HUES64 (cell line): ENCODE data around the gene S100A10.

ENCODE experiments used
- H3K27ac ChIP-seq: 2 replicates; pipeline ENCODE4 v1.7.0; 2013; ENCODE audit warnings: low read depth, low read length, inconsistent platforms
- H3K27me3 ChIP-seq: 2 replicates; pipeline ENCODE4 v1.6.1; 2013; ENCODE audit warnings: mild to moderate bottlenecking, low read length; ENCODE audit not compliant: insufficient read depth
- H3K36me3 ChIP-seq: 2 replicates; pipeline ENCODE4 v1.6.1; 2013; ENCODE audit warnings: mild to moderate bottlenecking, low read length; ENCODE audit not compliant: insufficient read depth
- H3K4me1 ChIP-seq: 2 replicates; pipeline ENCODE4 v1.6.1; 2013; ENCODE audit warnings: mild to moderate bottlenecking, low read length, moderate library complexity; ENCODE audit not compliant: insufficient read depth
- H3K4me3 ChIP-seq: 2 replicates; pipeline ENCODE4 v1.5.1; 2013; ENCODE audit warnings: mild to moderate bottlenecking, low read length, moderate library complexity
- H3K9ac ChIP-seq: 2 replicates; pipeline ENCODE4 v1.6.1; 2013; ENCODE audit warnings: mild to moderate bottlenecking, low read depth, low read length
- H3K9me3 ChIP-seq: 2 replicates; pipeline ENCODE4 v1.6.1; 2013; ENCODE audit warnings: low read depth, low read length; ENCODE audit not compliant: insufficient read depth
- WGBS: fragments of 150-250, 120-280 bp; methylation state at CpG from one replicate; pipeline ENCODE4 v1.1.7; 2013; ENCODE audit warnings: missing lambda C conversion rate; 5-methylcytosine and 5-hydroxymethylcytosine counted together

The S100A10 gene

DNA sequence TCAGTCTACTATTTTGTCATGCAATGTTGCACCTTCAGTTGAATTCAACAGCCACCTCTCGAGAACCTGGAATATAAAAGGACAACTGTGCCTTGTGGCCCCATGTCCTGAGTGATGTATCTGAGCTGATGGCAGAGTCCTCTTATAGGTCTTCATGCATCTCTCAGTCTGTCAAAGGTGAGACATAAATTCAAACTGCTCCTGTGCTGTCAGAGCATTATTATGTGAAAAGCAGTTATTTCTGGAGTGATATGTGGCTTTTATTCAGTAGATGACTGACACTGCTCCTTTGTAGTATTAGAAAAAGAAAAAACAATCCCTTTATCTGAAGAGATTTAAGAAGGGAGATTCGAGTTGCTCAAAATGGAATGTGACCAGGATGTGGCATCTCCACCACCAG lies 8.4 kb downstream of the S100A10 start:
- Histone ChIP-seq H3K9me3 (no peaks in the 10 kb centered on the region), H3K4me1 (peaks cover 41% of the 10 kb centered on the region), H3K9ac (no peak overlapping the region), H3K27me3 (no peaks in the 10 kb centered on the region), H3K4me3 (no peak overlapping the region), H3K27ac (no peak overlapping the region), H3K36me3 (peaks cover 54% of the 10 kb centered on the region)
- 93% methylated on average over 2 of the region's 2 CpGs for WGBS

- no peak overlapping the region for H3K4me3 ChIP-seq
- H3K4me1 ChIP-seq: peaks cover 34% of the 10 kb centered on the region
- no peaks in the 10 kb centered on the region for H3K27me3 ChIP-seq
- 88% methylated on average over 1 of the region's 1 CpG for WGBS
- peaks cover 54% of the 10 kb centered on the region for H3K36me3 ChIP-seq
- H3K9me3 ChIP-seq: no peaks in the 10 kb centered on the region
- no peak overlapping the region for H3K27ac ChIP-seq
- no peak overlapping the region for H3K9ac ChIP-seq
Measured at GRCh38 chr1:151984313-151984956, 9.2 kb downstream of the S100A10 start.

DNA sequence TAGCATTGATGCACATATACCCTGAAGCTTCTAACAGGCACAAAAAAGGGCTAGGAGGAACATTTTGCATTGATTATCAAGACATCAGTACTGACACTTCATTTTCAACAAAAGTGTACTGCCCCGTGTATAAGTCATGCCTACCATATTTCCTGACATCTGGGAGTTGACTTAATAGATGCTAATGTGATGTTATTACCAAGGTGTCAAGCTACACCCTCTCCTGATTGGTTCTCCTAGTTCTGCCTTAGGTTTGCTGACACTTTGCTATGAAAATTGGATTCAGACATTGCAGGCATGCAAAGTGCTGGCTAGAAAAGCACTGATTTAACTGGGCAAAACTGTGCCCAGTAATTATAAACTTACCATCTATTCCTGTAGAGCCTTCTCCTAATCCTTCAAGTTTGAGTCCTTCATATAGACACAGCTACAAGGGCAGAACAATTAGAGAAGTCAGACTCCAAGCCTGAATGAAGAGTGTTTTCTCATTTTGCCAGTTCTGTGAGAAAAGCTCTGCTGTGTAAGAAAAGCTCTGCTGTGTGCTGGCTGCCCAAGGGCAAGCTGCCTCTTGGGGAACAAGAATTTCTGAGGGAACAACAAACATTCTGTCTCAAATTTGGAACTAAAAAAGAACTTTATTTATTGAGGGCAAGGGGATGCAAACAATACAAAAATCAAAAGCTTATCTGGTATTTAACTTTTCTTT lies 11.2 kb downstream of the S100A10 start:
- peaks cover 17% of the 10 kb centered on the region for H3K4me1 ChIP-seq
- H3K9ac ChIP-seq: no peak overlapping the region
- H3K36me3 ChIP-seq: peaks cover 54% of the 10 kb centered on the region
- H3K27ac ChIP-seq: no peak overlapping the region
- H3K4me3 ChIP-seq: no peak overlapping the region
- no peaks in the 10 kb centered on the region for H3K9me3 ChIP-seq
- no peaks in the 10 kb centered on the region for H3K27me3 ChIP-seq
- WGBS: 100% methylated on average over 1 of the region's 1 CpG

- Histone ChIP-seq H3K9me3 (no peaks in the 10 kb centered on the region), H3K4me1 (peaks cover 11% of the 10 kb centered on the region; the same call in 1 of the 2 replicates), H3K27me3 (no peaks in the 10 kb centered on the region), H3K36me3 (peaks cover 53% of the 10 kb centered on the region), H3K27ac (no peak overlapping the region), H3K9ac (no peak overlapping the region), H3K4me3 (no peak overlapping the region)
- 92% methylated on average over 5 of the region's 5 CpGs for WGBS
Measured at GRCh38 chr1:151981178-151981525, 12.5 kb downstream of the S100A10 start.

DNA sequence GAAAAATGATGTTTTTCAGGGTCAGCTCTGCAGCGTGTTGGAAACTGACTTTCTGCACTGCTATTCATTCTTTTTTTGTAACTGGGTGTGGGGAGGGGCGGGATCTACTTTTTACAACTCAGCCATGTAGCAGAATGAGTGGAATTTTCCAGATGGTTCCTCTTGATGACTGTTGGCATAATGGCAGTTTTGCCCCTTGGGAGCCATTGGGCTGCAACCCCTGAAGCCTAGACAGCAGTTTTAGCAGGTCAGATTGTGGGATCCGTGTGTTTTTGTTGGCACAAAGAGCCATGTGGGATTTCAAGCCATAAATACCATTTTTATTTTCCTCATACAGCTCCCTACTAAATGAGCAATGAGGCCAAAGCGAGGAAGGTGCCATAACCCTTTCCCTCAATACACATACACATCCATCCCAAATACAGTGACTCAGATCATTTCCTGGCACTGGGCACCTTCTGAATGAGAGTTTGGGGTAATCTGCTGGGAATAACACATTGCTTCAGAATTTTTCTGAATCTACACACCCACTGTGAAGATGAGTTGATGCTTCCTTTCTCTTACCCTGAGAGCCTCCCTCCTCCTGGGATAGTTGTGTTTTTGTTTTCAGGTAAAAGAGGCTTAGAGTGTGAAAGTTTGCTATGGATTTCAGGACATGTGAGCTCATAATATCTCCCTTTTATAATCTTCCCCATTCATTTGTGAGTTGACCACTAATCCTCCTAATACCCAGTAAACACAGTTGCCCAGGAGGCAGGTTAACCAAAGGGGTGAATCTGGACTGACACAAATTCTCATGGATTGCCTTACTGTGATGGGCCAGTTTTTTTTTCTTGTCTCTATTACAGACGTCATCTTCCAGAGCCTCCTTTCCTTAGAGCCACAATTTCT lies 13.1 kb downstream of the S100A10 start:
- 87% methylated on average over 5 of the region's 5 CpGs for WGBS
- Histone ChIP-seq H3K27ac (no peak overlapping the region), H3K27me3 (no peaks in the 10 kb centered on the region), H3K9ac (no peak overlapping the region), H3K4me3 (no peak overlapping the region), H3K4me1 (peaks cover 9% of the 10 kb centered on the region; the same call in 1 of the 2 replicates), H3K36me3 (peaks cover 46% of the 10 kb centered on the region), H3K9me3 (no peaks in the 10 kb centered on the region)

- WGBS: 67% methylated on average over 1 of the region's 5 CpGs
- Histone ChIP-seq H3K36me3 (peaks cover 30% of the 10 kb centered on the region), H3K4me1 (peaks cover 9% of the 10 kb centered on the region; the same call in 1 of the 2 replicates), H3K9ac (no peak overlapping the region), H3K9me3 (no peaks in the 10 kb centered on the region), H3K27me3 (no peaks in the 10 kb centered on the region), H3K27ac (no peak overlapping the region), H3K4me3 (no peak overlapping the region)
Measured at GRCh38 chr1:151978922-151979321, 14.7 kb downstream of the S100A10 start.

DNA sequence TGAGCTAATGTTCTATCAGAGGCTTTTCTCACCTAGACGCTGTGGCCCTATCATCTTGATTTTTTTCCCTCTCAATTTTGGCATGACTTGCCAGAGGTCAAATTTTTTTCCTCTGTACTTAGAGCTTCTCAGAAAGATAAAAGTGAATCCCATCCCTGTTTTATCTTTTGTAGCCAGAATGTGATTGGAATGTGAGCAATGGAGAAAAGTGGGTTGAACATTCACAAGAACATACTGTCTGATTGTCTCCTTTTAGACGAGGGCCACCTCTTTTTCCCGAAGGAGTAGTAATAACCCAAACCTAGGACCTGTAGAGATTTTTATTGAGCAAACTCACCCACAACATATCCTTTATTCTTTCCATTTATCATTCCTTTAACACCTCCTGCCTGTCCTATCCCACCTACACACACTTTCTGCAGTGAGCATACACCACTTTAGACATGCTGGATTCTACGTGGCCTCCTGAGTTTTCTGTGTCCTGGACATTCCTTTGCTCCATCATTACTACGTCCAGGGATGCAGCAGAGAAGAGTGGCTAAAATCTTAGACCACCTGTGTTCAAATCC lies 15.9 kb downstream of the S100A10 start:
- Histone ChIP-seq H3K27ac (no peak overlapping the region), H3K4me1 (peaks cover 15% of the 10 kb centered on the region), H3K9me3 (no peaks in the 10 kb centered on the region)

GRCh38 chr1:151976858-151977257 lies 16.8 kb downstream of the S100A10 start:
- Histone ChIP-seq H3K27me3 (no peaks in the 10 kb centered on the region), H3K4me1 (peaks cover 22% of the 10 kb centered on the region), H3K27ac (no peak overlapping the region), H3K36me3 (peaks cover 11% of the 10 kb centered on the region), H3K9ac (no peak overlapping the region), H3K9me3 (no peaks in the 10 kb centered on the region), H3K4me3 (no peak overlapping the region)
- 73% methylated on average over 3 of the region's 3 CpGs for WGBS

More for the DNA sequence above, 15.9 kb downstream of the S100A10 start:
- H3K27me3 ChIP-seq: no peaks in the 10 kb centered on the region
- peaks cover 19% of the 10 kb centered on the region for H3K36me3 ChIP-seq
- H3K9ac ChIP-seq: no peak overlapping the region
- 87% methylated on average over 5 of the region's 5 CpGs for WGBS
- no peak overlapping the region for H3K4me3 ChIP-seq

- Histone ChIP-seq H3K4me1 (peaks cover 21% of the 10 kb centered on the region), H3K4me3 (no peak overlapping the region), H3K27me3 (no peaks in the 10 kb centered on the region), H3K9me3 (no peaks in the 10 kb centered on the region), H3K36me3 (peaks cover 5% of the 10 kb centered on the region), H3K9ac (no peak overlapping the region), H3K27ac (no peak overlapping the region)
Measured at GRCh38 chr1:151976015-151976343, 17.7 kb downstream of the S100A10 start.

DNA sequence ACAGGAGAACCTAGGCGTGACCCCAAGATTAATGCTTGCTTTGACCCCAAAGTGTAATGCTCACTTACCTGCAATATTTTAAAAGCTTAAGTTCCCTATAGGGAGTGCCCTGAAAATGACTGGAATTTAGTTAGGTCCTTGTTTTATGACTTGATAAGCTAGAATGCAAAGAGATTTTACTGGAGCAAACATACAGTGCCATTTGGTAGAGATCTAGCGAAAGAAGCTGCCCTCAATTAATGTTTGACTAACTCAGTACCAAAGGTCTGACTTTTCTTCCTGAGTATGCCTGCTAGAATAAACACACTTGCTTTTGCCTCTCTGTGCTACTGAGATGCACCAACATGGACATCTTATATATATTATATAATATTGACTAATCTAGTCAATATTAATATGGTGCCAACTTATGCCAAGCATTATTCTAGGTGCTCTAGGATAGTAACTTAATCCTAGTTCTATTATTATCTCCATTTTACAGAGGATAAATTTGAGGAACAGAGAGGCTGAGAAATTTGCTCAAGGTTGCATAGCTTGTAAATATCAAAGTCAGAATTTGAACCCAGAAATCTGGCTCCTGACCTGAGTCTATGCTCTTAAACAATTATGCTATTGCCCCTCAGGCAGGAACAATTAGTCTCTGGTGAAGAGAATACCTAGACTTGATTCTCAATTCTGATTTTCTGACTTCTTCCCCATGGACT lies 18.2 kb downstream of the S100A10 start:
- Histone ChIP-seq H3K27ac (no peak overlapping the region), H3K4me3 (no peak overlapping the region), H3K27me3 (no peaks in the 10 kb centered on the region), H3K36me3 (peaks cover under 1% of the 10 kb centered on the region; the same call in 1 of the 2 replicates), H3K9ac (no peak overlapping the region), H3K4me1 (peaks cover 20% of the 10 kb centered on the region), H3K9me3 (no peaks in the 10 kb centered on the region)
- WGBS: 90% methylated on average over 2 of the region's 2 CpGs
